ENCODE measurements around the gene PRR30. TPM values are rescaled to one million over a fixed set of nuclear protein-coding genes. Genes with fewer than 3 reads are reported as not detected.

The PRR30 gene
- total RNA-seq, 1 donor: not detected

DNA sequence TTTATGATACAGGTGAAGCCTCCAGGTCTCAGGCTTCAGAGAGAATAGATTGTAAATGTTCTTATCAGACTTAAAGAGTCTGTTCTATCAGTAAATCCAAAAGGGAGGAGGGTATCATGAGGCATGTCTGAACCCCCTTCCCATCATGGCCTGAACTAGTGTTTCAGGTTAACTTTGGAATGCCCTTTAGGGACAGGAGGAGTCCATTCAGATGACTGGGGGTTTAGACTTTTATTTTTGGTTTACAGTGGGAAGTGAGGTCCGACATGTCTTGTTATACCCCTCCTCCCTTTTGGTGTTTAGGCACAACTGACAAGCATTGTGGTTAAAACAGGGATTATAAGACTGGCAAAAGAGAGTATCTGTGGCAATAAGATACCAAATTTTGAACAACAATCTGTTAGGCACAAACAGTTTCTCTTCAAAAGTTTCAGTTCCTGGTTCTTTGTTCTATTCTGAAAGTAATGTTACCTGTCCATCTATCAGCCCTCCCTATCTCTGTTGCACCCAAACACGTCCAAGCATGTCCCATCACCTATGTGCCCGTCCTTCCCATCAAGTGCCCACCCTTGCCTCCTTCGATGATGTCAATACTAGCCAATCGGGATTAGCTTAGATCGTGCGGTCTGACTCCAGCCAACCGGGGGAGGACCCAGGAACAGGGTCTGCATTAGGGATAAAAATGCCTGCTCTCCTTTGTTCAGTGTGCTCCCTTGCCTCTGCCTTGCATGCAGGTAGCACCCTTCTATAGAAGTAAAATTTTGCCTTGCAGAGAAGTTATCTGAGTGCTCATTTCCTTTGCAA lies 26.0 kb upstream of the PRR30 start:
- H3K4me3 ChIP-seq (ENCODE audit: insufficient read depth, low read length): no peak overlapping the region
- no peaks in the 10 kb centered on the region for H3K27me3 ChIP-seq (ENCODE audit: insufficient read depth, low read length)
- no peak overlapping the region for H2AFZ ChIP-seq (ENCODE audit: low read length)
- no peak for DNase-seq (ENCODE audit: insufficient read length, low spot score, missing footprints)
- TF ChIP-seq, protein P1, sequence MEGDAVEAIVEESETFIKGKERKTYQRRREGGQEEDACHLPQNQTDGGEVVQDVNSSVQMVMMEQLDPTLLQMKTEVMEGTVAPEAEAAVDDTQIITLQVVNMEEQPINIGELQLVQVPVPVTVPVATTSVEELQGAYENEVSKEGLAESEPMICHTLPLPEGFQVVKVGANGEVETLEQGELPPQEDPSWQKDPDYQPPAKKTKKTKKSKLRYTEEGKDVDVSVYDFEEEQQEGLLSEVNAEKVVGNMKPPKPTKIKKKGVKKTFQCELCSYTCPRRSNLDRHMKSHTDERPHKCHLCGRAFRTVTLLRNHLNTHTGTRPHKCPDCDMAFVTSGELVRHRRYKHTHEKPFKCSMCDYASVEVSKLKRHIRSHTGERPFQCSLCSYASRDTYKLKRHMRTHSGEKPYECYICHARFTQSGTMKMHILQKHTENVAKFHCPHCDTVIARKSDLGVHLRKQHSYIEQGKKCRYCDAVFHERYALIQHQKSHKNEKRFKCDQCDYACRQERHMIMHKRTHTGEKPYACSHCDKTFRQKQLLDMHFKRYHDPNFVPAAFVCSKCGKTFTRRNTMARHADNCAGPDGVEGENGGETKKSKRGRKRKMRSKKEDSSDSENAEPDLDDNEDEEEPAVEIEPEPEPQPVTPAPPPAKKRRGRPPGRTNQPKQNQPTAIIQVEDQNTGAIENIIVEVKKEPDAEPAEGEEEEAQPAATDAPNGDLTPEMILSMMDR (IDR thresholded peaks at IDR 0.05; ENCODE audit: extremely low read depth, low read depth, low read length): no peak
- H3K36me3 ChIP-seq (ENCODE audit: insufficient read depth, low read length): no peaks in the 10 kb centered on the region
- H4K20me1 ChIP-seq (ENCODE audit: insufficient read depth, low read length): no peaks in the 10 kb centered on the region
- H3K4me2 ChIP-seq (ENCODE audit: insufficient read depth, low read length): no peak overlapping the region
- no peaks in the 10 kb centered on the region for H3K79me2 ChIP-seq (ENCODE audit: insufficient read depth, low read length)
- no peaks in the 10 kb centered on the region for H3K9me3 ChIP-seq (ENCODE audit: low read depth, low read length)
- H3K27ac ChIP-seq (ENCODE audit: low read depth, low read length): no peak overlapping the region
- peaks cover 4% of the 10 kb centered on the region for H3K4me1 ChIP-seq (ENCODE audit: insufficient read depth, low read length)

DNA sequence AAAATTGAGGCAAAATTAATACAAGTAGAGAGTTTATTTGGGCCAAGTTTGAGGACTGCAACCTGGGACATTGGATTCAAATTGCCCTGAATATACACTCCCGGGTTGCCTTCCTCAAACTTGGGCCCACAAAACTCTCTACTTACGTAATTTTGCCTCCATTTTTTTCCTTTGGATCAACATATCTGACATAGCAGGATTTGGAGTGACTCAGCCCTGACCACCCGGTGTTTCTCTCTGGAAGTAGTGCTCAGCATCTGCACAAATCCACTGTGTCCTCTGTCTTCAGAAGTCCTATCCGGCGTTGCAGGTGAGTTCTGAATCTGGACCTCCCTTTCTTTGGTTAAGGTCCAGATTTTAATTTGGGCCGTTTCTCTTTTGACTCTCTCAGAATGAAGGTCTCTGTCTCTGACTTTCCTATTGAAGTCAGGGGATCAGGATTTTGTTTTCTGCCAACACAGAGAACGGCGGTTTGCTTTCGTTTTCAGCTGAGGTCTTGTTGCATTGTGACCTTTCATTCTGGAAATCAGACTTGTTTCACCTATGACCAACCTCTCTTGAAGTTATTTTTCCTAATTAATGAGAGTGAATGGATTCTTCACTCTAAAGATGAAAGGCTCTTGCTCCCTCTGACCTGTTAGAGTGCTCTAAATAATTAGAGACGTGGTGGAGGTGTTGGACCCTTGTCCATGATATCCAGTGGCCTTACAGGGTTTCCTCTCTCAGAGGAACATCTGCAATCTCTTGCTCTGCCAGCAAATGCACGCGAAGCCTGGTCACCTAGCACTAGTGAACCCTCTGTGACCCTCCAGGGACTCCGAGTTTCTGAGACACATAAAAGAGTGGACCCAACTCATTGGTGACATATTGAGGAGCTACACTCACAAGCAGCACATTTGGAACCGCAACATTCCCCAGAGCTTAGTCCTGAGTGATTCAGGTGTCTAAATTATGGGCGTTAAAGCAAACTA lies 23.2 kb upstream of the PRR30 start:
- Histone ChIP-seq H3K9me3 (ENCODE audit: low read depth, low read length) (no peaks in the 10 kb centered on the region), H3K4me1 (ENCODE audit: insufficient read depth, low read length) (no peaks in the 10 kb centered on the region), H3K27ac (ENCODE audit: low read depth, low read length) (no peak overlapping the region), H4K20me1 (ENCODE audit: insufficient read depth, low read length) (no peaks in the 10 kb centered on the region), H3K27me3 (ENCODE audit: insufficient read depth, low read length) (no peaks in the 10 kb centered on the region), H3K79me2 (ENCODE audit: insufficient read depth, low read length) (no peaks in the 10 kb centered on the region), H3K4me3 (ENCODE audit: insufficient read depth, low read length) (peak overlapping the region; percentile 53), H3K4me2 (ENCODE audit: insufficient read depth, low read length) (peak overlapping the region; percentile 60), H2AFZ (ENCODE audit: low read length) (peak overlapping the region; percentile 72), H3K36me3 (ENCODE audit: insufficient read depth, low read length) (no peaks in the 10 kb centered on the region)
- no peak for DNase-seq (ENCODE audit: insufficient read length, low spot score, missing footprints)
- TF ChIP-seq, protein P1 (IDR thresholded peaks at IDR 0.05; ENCODE audit: extremely low read depth, low read depth, low read length): no peak

DNA sequence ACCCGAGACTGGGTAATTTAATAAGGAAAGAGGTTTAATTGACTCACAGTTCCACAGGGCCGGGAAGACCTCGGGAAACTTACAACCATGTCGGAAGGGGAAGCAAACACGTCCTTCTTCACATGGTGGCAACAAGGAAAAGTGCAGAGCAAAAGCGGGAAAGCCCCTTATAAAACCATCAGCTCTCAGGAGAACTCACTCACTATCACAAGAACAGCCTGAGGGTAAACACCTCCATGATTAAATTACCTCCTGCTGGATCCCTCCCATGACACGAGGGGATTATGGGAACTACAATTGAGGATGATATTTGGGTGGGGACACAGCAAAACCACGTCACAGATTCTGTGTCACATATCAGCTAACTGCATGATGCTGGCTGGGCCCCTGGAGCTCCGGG lies 21.0 kb upstream of the PRR30 start:
- no peak overlapping the region for H3K4me2 ChIP-seq (ENCODE audit: insufficient read depth, low read length)
- DNase-seq (ENCODE audit: insufficient read length, low spot score, missing footprints): no peak
- H3K36me3 ChIP-seq (ENCODE audit: insufficient read depth, low read length): no peaks in the 10 kb centered on the region
- H3K4me3 ChIP-seq (ENCODE audit: insufficient read depth, low read length): no peak overlapping the region
- no peak overlapping the region for H3K27ac ChIP-seq (ENCODE audit: low read depth, low read length)
- H3K4me1 ChIP-seq (ENCODE audit: insufficient read depth, low read length): no peaks in the 10 kb centered on the region
- H4K20me1 ChIP-seq (ENCODE audit: insufficient read depth, low read length): no peaks in the 10 kb centered on the region
- TF ChIP-seq, protein P1 (IDR thresholded peaks at IDR 0.05; ENCODE audit: extremely low read depth, low read depth, low read length): no peak
- no peaks in the 10 kb centered on the region for H3K9me3 ChIP-seq (ENCODE audit: low read depth, low read length)
- no peaks in the 10 kb centered on the region for H3K27me3 ChIP-seq (ENCODE audit: insufficient read depth, low read length)
- H2AFZ ChIP-seq (ENCODE audit: low read length): no peak overlapping the region
- H3K79me2 ChIP-seq (ENCODE audit: insufficient read depth, low read length): no peaks in the 10 kb centered on the region

DNA sequence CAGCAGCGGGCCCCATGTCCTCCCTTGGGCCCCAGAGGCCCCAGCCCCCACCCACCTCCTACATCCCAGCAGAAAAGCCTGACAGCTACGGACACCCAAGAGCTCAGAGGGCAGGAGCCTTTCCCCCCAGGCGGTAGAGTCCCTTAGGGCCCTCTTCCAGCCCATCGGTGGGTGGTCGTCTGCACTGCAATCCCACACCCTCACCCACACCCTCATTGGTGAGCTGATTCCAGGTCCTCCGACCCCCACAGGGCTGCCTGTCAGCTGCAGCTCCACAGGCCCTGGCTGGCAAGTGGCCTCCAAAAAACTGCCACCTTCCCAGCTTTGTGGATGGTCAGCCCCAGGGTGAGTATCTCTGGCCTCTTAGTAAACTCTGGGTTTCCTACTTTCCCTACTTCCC lies 20.1 kb upstream of the PRR30 start:
- H3K27ac ChIP-seq (ENCODE audit: low read depth, low read length): no peak overlapping the region
- no peak overlapping the region for H3K4me2 ChIP-seq (ENCODE audit: insufficient read depth, low read length)
- no peaks in the 10 kb centered on the region for H3K4me1 ChIP-seq (ENCODE audit: insufficient read depth, low read length)
- no peaks in the 10 kb centered on the region for H3K9me3 ChIP-seq (ENCODE audit: low read depth, low read length)
- TF ChIP-seq, protein P1 (IDR thresholded peaks at IDR 0.05; ENCODE audit: extremely low read depth, low read depth, low read length): no peak
- no peaks in the 10 kb centered on the region for H3K79me2 ChIP-seq (ENCODE audit: insufficient read depth, low read length)
- no peak overlapping the region for H3K4me3 ChIP-seq (ENCODE audit: insufficient read depth, low read length)
- no peak overlapping the region for H2AFZ ChIP-seq (ENCODE audit: low read length)
- no peaks in the 10 kb centered on the region for H4K20me1 ChIP-seq (ENCODE audit: insufficient read depth, low read length)
- no peak for DNase-seq (ENCODE audit: insufficient read length, low spot score, missing footprints)
- no peaks in the 10 kb centered on the region for H3K36me3 ChIP-seq (ENCODE audit: insufficient read depth, low read length)
- H3K27me3 ChIP-seq (ENCODE audit: insufficient read depth, low read length): no peaks in the 10 kb centered on the region
